Central memory CD4-positive, alpha-beta T cell (primary cell): ENCODE results near the gene TUBA4A.
"Not testable (repeated sequence)": the region's sequence is repeated elsewhere in the genome, so short reads cannot be mapped to it uniquely, and the experiment has no call there.

Experiments used
- DNase-seq: peaks from one replicate; pipeline ENCODE4 v3.0.0; 2022
- total RNA-seq, 3 experiments: gene quantifications; one replicate each; lab custom pipeline; 2026; lab: John Stamatoyannopoulos, UW

TUBA4A gene
- total RNA-seq, result 72.3 to 218 (median 111) reads per million in 3 experiments

- peak; percentile 87 for DNase-seq
Measured at GRCh38 chr2:219253753-219254589, at the start of gene TUBA4A. Gene TUBA4A (minus strand): TSS chr2:219253918. CDS start chr2:219253858, 60 bp downstream.

- DNase-seq, result no peak
Measured at GRCh38 chr2:219302412-219302968, 48.8 kb upstream of the TUBA4A start.

- no peak for DNase-seq
Measured at GRCh38 chr2:219300022-219300421, 46.3 kb upstream of the TUBA4A start.

DNA sequence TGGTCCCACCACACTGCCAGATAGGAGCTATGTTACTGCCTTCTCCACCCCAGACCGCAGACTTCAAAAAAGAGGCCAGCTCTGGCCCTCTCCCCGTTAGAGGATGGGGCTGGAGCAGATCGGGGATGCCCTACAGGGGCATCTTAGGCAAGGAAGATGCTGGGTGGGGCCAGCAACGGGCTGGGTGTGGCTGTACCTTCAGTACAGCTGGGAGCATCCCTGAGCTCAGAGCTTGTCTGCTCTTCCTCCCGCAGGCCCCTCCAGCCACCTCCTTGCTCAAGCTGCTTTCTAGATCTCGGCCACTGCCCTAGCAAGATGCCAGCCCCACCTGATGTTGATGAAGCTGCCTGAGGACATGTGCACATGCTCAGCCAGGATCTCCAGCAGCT, 45.6 kb upstream of the TUBA4A start:
- no peak for DNase-seq

DNA sequence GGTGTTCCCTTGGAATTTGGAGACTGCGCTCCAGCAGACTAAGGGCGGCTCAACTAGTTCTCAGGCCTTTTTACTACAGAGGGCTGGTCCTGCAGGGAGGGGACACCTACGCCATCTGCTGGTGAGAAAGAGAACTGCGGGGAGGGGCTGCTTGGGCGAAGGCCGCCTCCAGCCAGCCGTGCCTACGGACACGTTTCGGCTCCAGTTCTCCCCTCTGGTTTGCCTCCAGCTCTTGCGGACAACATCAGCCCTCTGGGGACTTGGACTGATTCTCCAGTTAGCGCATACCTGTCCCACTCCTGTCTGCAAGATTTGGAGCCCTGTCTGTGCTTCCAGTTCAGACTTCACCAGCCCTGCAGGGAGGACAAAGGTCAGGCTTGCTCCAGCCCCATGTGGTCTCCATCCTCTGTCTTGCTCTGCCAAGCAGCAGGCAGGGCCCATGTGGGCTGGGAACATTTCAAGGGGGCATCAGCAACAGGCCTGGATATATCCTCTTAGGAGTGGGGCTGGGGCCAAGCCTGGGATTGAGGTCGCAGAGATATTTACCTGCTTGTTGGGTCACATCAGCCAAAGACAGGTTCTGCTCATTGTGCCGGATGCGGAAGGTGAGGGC, 45.1 kb upstream of the TUBA4A start:
- DNase-seq, result peak; percentile 78

DNA sequence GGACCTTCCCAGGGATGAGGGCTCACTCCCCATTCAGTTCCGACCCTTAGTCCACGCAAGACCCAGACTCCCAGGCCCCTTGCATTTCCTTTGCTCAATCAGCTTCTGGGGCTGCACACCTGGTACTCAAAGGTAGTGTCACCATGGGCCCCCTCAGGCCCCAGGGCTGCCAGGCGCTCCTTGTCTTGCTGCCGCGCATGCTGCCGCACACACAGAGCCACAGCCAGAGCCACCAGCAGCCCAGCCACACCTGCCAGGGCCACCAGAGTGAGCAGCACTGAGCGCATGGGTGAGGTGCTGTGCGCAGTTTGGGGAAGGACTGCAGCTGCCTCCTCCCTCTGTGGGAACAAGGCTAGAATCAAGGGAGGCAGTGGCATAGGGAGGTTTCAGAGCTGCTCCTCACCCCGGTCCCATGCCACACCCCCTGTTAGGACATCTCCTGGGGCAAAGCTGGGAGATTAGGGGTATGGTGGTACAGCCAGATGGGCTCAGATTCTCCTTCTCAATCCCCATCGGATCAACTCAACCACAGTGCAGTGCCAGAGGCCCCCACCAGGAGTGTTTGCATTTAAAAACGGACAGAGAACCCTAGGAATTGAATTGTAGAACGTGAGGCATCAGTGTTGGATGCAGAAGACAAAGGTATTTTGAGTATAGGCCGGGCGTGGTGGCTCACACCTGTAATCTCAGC, 44.2 kb upstream of the TUBA4A start:
- no peak for DNase-seq

- no peak for DNase-seq
Measured at GRCh38 chr2:219296631-219297391, 43.1 kb upstream of the TUBA4A start.

DNA sequence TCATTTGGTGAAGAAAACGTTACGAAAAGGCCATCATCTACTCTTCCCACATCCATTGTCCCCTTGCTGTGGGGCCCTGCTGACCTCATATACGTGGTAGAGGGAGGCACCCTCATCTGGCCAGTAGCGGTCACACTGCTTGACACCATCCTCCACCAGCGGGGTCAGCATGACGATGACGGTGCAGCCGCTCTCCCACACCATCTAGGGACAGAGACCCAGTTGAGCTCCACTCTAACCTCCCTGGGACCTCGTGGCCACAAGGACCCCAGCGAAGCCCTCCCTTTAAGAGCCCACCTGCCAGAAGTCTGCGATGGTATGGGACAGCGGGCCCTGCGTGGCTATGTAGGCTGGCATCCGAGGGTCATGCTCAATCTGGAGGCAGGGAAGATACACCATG, 42.4 kb upstream of the TUBA4A start:
- DNase-seq, result no peak

DNA sequence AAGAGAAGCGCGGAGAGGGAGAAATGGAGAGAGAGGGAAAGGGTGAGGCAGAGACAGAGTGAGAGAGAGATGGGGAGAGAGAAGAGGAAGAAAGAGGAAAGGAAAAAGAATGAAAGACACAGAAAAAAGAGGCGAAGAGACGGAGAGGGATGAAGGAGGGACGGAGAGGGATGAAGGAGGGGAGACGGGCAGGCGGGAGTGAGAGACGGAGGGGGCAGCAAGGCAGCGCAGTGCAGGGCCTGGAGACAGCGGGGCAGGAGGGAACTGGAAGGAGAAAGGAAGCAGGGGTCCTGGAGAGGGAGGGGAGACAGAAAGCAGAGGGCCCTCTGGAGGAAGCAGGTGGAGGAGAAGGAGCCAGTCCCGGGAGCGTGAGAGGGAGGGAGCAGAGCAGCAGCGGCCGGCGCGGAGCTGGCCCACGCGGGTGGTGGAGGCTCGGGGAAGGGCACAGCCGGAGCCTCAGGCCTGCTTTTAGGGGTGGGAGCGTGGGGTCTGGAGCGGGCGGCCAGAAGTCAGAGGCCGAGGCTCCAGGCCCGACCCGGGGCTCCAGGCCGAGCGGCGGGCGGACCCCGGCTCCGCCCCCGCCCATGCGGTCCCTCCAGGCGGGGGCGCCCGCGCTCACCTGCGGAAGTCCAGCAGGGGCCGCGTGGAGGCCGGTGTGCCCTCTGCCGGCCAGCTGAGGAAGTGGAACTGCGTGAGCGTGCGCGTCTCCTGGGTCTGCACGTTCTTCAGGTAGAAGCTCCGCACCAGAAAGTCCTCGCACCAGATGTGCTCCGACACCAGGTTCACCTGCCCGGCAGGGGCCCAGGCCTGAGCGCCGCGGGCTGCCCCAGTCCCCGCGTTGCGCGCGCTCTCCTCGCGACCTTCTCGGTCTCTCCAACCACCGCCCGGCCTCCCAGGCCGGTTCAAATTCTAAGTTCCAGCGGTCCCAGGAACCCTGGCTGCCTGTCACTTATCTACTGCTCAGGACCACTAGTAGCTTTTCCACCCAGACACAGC, 40.9 kb upstream of the TUBA4A start:
- DNase-seq, result peak; percentile 86

DNA sequence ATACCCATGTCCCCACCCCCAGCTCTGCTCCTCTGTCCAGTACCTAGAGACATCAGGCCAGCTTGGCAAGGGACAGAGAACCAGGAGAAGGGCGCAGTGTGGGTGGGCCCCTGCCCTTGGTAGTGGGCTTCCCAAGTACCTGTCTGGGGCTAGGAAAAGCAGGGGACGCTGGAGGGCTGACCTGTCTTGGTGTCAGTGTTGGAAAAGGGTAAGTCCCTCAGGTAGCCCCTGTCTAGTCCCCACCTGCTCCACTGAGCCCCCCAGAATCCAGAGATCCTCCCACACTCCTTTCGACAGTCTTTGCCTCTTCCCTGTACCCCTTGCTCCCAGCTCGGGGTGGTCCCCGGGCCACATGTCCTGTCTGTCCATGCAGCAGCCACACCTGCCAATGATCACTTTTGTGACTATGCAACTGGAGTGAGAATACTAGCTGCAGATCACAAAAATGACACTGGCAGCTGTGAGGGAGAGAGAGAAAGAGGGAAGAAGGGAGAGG, 40.1 kb upstream of the TUBA4A start:
- DNase-seq, result no peak

DNA sequence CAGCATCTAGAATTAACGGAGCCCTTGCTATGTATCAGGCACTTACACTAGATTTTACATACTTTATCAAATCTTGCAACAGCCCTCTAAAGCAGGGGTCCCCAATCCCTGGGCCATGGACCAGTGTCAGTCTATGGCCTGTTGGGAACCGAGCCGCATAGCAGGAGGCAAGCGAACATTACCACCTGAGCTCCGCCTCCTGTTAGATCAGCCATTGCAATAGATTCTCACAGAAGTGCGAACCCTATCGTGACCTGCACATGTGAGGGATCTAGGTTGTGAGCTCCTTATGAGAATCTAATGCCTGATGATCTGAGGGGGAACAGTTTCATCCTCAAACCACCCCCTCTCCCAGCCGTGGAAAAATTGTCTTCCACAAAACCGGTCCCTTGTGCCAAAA, 38.9 kb upstream of the TUBA4A start:
- no peak for DNase-seq

DNA sequence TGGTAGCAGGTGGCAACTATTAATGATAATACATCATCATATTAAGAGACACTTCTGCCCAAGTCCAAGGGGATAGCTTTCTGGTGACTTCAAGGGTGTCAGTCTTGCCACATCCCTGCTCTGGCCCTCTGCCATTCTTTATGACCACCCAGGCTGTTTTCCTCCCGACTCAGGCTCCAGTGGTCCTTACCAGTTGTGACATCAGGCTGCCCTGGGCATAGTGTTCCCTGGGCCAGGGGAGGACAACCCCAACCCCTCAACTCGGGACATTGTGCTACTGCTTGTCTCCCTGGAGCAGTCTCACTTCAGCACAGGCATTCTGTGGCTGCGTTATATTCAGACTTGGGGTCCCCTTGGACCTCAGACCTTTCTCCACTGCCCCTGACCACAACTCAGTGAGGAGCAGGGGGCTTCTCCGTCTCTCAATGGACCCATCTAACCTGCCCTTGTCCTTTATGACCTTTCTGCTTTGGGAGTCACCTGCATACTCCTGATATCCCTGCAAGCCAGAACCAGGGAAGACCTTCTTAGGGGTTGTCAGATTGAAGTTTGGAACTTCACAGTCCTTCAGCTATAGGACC, 38.3 kb upstream of the TUBA4A start:
- no peak for DNase-seq

DNA sequence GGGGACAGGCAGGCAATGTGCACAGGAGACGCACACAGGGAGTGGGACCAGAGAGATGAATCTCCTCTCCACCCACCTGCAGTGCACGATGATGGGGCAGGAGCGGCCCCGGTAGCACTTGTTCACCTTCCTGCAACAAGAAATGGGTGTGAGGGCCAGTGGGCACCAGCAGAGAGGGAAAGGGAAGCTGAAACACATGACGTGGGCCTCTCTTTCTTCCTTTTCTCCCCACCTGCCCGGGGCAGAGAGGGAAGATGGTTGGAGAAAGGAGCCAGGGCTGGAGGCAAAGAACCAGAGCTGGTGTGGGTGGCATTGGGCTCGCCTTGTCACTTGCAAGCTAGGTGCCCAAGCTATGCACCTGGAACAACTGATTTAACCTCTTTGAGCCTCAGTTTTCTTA, 37.7 kb upstream of the TUBA4A start:
- DNase-seq, result no peak

- DNase-seq, result no peak
Measured at GRCh38 chr2:219290381-219291171, 36.9 kb upstream of the TUBA4A start.

- DNase-seq, result no peak
Measured at GRCh38 chr2:219289537-219290361, 36.0 kb upstream of the TUBA4A start.

DNA sequence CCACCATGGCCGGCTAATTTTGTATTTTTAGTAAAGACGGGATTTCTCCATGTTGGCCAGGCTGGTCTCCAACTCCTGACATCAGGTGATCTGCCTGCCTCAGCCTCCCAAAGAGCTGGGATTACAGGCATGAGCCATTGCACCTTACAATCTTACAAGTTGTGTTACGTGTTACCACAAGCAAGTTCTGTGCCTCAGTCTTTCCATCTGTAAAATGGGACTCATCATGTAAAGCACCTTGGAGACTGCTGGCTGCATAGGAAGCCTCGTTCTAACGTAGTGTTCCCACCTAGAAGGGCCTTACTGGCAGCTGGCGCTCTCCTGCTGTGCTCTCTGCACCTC, 35.4 kb upstream of the TUBA4A start:
- no peak for DNase-seq

DNA sequence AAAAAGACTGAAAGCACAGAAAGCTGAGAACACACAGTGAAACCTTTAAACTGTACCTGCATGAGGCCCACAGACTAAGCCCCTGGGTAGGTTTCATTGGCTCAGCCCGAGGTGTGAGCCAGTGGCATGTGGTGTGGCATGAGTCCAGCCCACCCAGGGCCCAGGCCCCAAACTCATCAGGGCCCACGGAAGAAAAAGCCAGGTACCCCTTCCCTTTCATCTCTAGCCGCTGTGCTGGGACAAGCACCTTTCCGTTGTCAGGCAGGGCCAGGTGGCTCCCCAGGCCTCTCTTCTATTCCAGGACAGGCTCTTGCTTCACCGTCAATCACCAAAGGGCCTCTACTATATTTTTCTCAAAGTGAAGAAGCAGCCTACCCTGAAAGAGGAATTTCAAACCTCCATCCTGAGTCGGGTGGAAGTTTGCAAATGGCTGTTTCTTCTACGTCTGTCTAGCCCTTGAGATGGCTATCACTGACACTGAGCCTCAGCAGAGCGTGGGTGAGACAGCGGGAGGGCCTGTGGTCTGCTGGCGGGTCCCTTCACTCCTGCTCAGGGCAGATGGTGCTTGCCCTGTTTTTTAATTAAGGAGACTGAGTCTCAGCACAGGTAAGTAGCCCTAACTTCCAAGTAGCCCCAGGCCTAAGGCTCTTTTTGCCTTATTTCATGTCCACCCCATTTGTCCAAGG, 34.0 kb upstream of the TUBA4A start:
- DNase-seq, result no peak

DNA sequence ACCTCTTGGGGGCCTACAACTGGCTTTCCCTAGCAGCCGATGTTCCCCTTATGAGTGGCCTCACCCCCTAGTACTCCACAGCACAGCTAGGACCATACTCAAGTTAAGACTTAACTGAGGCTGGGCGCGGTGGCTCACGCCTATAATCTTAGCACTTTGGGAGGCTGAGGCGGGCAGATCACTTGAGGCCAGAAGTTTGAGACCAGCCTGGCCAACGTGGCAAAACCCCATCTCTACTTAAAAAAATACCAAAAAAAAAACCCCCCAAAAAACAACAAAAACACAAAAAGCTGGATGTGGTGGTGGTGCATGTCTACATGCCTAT, 33.4 kb upstream of the TUBA4A start:
- DNase-seq, result not testable (repeated sequence)
